GM12865 (cell line): ENCODE results near the gene UTP14A.

Experiments
- DNase-seq: peaks from one replicate; pipeline ENCODE4 v3.0.0; 2010; ENCODE audit warnings: low read depth
- H3K4me3 ChIP-seq: 2 replicates; pipeline ENCODE4 v1.5.1; 2011; ENCODE audit warnings: mild to moderate bottlenecking, low read depth, low read length, control low read depth
- CTCF ChIP-seq: IDR thresholded peaks from 2 replicates; pipeline ENCODE4 v1.5.1; 2011; ENCODE audit warnings: low read length, control low read depth, low read depth, inconsistent platforms; ENCODE audit not compliant: insufficient read depth; ENCODE audit errors: missing control alignments

The UTP14A gene

DNA sequence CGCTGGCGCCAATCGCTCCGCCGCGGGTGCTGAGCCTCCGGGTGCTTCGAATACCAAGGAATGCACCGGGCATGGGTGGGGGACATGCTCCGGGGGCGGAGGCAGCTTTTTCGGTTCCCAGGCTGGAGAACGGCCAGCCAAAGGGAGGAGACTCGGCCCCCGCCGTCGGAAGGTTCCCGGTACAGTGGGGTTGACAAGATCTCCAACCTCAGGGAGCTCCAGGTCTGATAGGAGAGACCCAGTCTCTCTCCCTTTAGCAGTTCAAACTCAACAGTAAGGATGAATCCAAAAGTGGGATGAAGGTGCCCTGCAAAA lies 47.3 kb downstream of the UTP14A start:
- H3K4me3 ChIP-seq = peak overlapping the region; percentile 56
- no peak for TF ChIP-seq CTCF

DNA sequence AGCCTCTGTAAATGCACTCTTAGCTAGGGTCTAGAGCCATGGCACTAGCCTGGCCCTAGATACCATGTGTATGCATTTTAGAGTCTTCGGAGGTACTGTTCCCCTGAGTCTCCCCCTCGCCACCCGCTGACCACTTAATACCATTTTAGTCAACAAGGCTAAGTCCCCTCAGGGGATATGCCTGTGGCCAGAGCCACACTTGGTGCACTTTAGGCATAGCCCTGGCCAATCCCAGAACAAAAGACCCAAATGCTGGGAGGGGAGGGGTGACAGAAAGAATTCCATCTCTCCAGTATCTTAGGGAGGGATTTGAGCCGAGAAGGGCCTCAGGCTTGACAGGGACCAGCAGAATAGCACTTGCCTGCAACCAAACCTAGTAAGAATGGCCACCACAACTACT lies 47.9 kb downstream of the UTP14A start:
- H3K4me3 ChIP-seq = no peak overlapping the region
- TF ChIP-seq CTCF = no peak
- DNase-seq = no peak

More for the DNA sequence above, 47.3 kb downstream of the UTP14A start:
- DNase-seq = no peak

GRCh38 chrX:129954804-129955203 lies 48.8 kb downstream of the UTP14A start:
- TF ChIP-seq CTCF = no peak
- DNase-seq = no peak
- H3K4me3 ChIP-seq = no peak overlapping the region

DNA sequence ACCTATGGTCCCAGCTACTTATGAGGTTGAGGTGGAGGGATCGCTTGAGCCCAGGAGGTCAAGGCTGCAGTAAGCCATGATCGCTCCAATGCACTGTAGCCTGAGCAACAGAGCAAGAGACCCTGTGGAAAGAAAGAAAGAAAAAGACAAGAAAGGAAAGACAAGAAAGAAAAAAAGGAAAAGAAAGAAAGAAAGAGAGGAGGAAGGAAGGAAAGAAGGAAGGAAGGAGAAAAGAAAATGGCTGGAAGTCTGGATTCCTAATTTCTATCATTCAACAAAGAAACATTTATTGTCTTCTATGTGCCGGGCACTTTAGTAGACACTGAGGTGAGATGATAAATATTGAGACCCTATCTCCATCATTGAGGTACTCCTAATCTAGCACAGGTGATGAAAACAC lies 49.7 kb downstream of the UTP14A start:
- no peak for DNase-seq
- H3K4me3 ChIP-seq = no peak overlapping the region
- no peak for TF ChIP-seq CTCF

DNA sequence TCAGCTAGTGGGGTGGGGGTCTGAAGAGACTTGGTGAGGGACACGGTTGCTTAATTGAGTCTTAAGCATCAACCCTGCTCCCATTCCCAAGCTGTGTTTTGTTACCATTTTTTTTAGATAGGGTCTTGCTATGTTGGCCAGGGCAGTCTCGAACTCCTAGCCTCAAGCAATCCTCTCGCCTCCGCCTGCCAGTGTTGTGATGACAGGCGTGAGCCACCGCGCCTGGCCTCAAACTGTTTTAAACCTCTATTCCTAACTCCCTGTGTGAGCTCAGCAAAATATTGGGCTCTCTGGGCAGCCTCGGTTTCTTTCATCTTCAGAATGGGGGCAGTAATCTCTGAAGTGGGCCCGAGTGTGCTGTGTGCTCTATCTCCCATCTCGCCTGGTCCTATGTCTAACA lies 50.2 kb downstream of the UTP14A start:
- H3K4me3 ChIP-seq = no peak overlapping the region

DNA sequence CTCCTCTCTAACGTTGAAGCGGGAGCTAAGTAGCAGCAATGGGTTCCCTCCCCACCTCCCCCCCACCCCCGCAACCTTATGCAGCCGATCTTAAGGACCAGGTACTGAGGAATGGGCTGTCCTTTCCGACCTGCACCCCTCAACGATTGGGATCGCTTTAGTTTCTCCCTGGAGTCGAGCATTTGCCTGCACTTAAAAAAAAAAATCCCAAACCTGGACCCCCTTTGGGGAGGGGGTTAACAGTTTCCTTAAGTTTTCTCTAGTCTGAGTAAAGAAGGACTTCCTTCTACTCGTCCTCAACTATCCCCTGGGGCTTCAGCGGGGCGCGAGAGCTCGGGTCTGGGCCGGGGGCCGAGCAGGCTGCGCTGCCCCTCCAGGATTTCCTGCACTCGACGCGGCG lies 50.8 kb downstream of the UTP14A start:
- peak overlapping the region; percentile 36 for H3K4me3 ChIP-seq
- DNase-seq = no peak
- no peak for TF ChIP-seq CTCF

More for the DNA sequence above, 50.2 kb downstream of the UTP14A start:
- no peak for TF ChIP-seq CTCF
- no peak for DNase-seq

DNA sequence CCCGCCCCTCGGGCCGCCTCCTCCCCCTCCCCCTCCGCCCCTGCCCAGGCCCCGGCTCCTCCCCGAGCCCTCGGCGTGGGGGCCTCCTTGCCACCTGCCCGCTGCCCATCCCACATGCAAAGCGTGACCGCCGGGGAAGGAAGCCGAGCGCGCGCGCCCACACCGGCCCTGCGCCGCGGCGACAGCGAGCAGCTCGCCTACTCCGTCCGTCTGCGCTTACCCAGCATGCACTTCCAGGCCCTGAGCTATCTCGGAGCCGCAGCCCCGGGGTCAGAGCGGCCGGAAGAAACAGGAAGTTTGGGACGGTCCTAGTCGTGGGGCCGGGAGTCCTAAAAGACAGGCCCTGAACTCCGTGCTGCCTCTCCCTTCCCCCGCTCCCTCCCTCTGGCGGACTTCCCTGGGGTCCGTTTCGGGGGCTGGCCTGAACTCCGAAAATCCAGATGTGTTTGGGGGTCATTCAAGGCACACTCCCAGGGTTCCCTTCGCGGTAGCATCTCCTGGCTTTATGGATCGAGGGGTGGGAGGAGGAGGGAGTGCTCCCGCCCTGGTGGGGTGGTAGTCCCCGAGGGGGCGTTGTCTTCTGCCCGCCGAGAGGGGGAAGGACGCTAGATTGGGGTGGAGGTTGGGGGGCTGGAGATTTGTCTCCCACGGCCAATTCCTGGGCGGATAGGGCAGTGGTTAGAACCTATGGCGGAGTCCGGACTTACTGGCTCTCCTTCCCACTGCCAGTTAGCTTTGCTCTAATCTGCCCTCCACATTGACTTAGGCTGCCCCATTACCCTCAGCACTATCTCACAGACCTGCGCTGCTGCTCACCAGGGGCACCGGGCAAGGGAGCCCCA lies 51.5 kb downstream of the UTP14A start:
- peak overlapping the region; percentile 79 for H3K4me3 ChIP-seq
- DNase-seq = peak; percentile 89
- TF ChIP-seq CTCF = no peak
